ENCODE measurements around the gene WDR91. TPM values are rescaled to one million over a fixed set of nuclear protein-coding genes. Genes with fewer than 3 reads are reported as not detected.
A peak's percentile ranks its signal among the peaks of the same experiment; 100 is the strongest.

WDR91 gene
- total RNA-seq, 1 donor from 2014 or later: 66.7 TPM

DNA sequence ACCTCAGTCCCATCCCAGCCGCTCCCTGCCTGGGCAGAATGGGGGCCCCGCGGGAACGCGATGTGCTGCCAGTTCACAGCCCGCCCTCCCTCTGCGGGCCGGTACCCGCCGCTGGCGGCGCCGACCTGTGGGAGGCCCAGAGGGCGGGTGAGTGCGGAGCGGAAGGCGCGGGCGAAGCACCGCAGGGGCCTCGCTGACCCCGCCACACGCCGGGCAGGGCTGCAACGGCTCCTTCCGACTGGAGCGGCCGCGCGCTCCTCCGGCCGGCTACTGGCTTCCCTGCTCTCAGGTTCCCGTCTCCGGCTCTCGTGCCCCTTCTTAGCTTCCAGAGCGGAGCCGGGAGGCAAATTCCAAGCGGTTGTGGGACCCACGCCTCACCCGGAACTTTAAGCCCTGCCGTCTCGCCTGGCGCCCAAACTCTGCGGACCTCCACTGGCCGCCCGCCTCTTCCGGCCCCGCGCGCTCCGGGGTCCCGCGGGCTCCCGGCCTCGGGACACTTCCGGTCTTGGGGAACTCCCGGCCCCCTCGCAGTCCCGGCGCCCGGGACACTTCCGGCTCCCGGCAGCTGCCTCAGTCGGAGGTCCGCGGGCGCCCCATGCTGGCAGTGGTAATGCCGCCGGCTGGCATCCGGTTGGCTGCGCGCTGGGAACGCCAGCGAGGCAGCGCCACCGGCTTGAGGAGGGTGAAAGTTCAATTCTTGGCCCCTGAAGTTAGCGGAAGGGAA is 40.9 kb downstream of the WDR91 start, which contains the start of gene CYREN:
Gene CYREN (minus strand): TSS at position 434 of the 724 bp plus-strand sequence. CDS start 1,785 bp downstream, outside the sequence.
- Histone ChIP-seq H3K27me3 (no peaks in the 10 kb centered on the region), H3K4me1 (peaks cover 15 to 27% of the 10 kb centered on the region in 2 donors), H3K4me3 (peak within 1 kb of the TSS; percentile 68 to 92), H3K27ac (peak within 1 kb of the TSS; percentile 95 to 98), H3K36me3 (peaks cover 20 to 31% of the 10 kb centered on the region in 2 donors), H3K9me3 (no peaks in the 10 kb centered on the region)
- TF ChIP-seq CTCF (IDR thresholded peaks at IDR 0.05): peak; percentile 80 to 86 (median 81)
- DNase-seq (ENCODE audit: low spot score in 2 of 2): peak; percentile 81 to 97
- intact Hi-C loops (cut with DNase I): loop anchor here (1.0 to 10.0 kb wide), 8 partner anchors 23 to 524 kb away; partner anchors contain the start of genes AGBL3, BPGM and WDR91

GRCh38 chr7:135169964-135170273 is 41.4 kb downstream of the WDR91 start:
- Histone ChIP-seq H3K27me3 (no peaks in the 10 kb centered on the region), H3K36me3 (peaks cover 20 to 36% of the 10 kb centered on the region in 2 donors), H3K27ac (peak overlapping the region; percentile 95 to 98), H3K9me3 (no peaks in the 10 kb centered on the region), H3K4me3 (peak overlapping the region; percentile 68 to 92), H3K4me1 (peaks cover 15 to 27% of the 10 kb centered on the region in 2 donors)
- DNase-seq (ENCODE audit: low spot score in 2 of 2): no peak
- intact Hi-C loops (cut with DNase I): loop anchor here (1.0 to 10.0 kb wide), 8 partner anchors 23 to 524 kb away; partner anchors contain the start of genes AGBL3, BPGM and WDR91
- no peak for TF ChIP-seq CTCF (IDR thresholded peaks at IDR 0.05)

DNA sequence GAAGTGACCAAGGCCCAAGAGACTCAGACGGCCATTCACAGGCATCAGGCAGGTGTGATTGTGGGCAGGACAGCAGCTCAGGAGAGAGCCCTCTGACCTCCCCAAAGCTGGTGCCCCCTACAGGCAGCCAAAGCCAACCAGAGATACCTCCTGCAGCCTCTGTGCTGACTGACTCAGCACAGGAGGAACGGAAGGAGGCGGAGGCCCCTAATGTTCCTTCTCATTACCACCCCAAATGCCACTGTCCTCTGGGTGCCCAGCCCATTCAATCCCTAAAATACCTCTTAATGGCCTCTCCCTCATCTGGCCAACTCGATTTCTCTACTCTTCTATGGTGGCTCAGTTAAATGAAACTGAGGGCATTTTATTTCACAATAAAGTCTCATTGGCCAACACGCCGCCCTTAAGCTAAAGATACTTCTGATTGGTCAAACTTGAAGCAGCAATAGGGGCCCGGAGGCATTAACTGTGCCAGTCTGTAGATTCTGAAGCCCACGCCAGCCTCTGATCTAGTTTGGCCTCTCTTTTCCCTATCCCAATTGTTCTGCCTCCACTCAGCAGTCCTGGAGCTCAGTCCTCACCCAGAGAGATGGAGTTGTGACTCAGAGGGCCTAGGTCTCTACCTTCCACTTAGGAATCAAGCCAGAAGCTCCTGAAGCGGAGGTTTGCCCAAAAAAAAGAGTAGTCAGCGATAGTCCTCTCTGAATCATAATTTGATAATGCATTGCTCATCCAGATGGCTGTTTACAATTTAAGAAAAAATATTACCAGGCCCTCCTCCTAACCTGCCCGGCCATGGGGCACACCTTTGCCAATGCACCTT is 42.0 kb downstream of the WDR91 start:
- DNase-seq (ENCODE audit: low spot score in 2 of 2): no peak
- no peaks in the 10 kb centered on the region for H3K9me3 ChIP-seq
- TF ChIP-seq CTCF (IDR thresholded peaks at IDR 0.05): peak in 2 of 3 experiments; percentile 15 to 16
- peaks cover 15 to 27% of the 10 kb centered on the region in 2 donors for H3K4me1 ChIP-seq
- peak overlapping the region; percentile 68 to 92 for H3K4me3 ChIP-seq
- H3K36me3 ChIP-seq: peaks cover 20 to 39% of the 10 kb centered on the region in 2 donors
- no peaks in the 10 kb centered on the region for H3K27me3 ChIP-seq
- intact Hi-C loops (cut with DNase I): no loop called here
- H3K27ac ChIP-seq: peak overlapping the region; percentile 95 to 98

DNA sequence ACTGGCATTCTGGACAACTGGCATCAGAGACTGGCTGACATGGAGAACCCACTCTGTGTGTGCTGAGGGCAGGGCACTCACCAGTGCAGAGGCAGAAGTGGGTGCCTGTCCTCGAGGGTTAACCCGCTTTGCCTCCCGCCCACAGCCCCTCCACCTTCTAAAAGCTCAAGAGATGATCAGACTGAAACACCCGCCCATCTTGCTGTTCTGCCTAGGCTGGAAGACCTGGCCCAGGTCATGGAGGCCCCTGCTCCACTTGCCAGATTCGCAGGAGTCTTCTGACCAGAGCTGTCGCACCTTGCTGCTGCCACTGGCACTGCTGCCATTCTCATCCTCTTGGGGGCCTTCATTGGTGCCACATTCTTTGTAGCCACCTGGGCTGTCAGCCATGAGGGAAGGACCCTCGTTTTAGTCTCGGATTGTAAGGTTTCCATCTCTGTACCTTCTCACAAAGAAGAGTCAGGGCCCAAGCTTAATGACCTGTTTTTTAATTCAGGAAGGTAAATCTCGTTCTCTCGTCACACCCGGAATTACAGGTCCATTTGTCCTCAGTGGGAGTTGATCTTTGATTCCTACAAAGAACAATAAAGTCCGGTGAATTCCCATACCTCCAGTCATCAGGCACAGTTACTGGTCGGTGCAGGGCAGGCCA is 42.7 kb downstream of the WDR91 start:
- intact Hi-C loops (cut with DNase I): no loop called here
- H3K27ac ChIP-seq: peak overlapping the region; percentile 62 to 98
- H3K27me3 ChIP-seq: no peaks in the 10 kb centered on the region
- peak overlapping the region in 1 of 2 donors; percentile 68 for H3K4me3 ChIP-seq
- peaks cover 20 to 39% of the 10 kb centered on the region in 2 donors for H3K36me3 ChIP-seq
- peaks cover 15 to 27% of the 10 kb centered on the region in 2 donors for H3K4me1 ChIP-seq
- DNase-seq (ENCODE audit: low spot score in 2 of 2): no peak
- H3K9me3 ChIP-seq: no peaks in the 10 kb centered on the region
- no peak for TF ChIP-seq CTCF (IDR thresholded peaks at IDR 0.05)

DNA sequence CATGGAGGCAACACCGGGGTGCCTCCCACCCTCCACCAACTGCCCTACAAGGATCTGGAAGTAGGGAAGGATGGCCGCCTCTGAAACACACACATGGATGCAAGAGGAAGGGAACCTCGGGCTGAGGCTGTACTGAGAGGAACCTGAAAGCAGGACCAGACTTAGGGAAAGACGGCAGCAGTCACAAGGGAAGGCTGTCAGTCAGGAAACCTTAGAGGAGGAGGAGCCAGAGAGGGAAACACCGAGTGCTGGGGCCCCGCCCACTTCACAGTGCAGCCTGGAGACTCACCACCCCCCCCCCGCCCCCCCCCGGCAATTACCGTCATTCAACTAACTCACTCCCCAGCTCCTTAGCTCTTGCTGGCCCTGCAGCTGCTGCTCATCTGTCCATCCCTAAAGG is 43.3 kb downstream of the WDR91 start:
- no peak for TF ChIP-seq CTCF (IDR thresholded peaks at IDR 0.05)

More for the DNA sequence above, 43.3 kb downstream of the WDR91 start:
- no peaks in the 10 kb centered on the region for H3K27me3 ChIP-seq
- H3K9me3 ChIP-seq: no peaks in the 10 kb centered on the region
- H3K27ac ChIP-seq: peak overlapping the region; percentile 62 to 98
- intact Hi-C loops (cut with DNase I): no loop called here
- H3K4me3 ChIP-seq: no peak overlapping the region
- H3K36me3 ChIP-seq: peaks cover 20 to 39% of the 10 kb centered on the region in 2 donors
- H3K4me1 ChIP-seq: peaks cover 15 to 27% of the 10 kb centered on the region in 2 donors
- no peak for DNase-seq (ENCODE audit: low spot score in 2 of 2)
